Activated T-cell treated with anti-CD3 and anti-CD28 coated beads, Interleukin-2, amount 50 U/mL, for 72 hours (primary cell): ENCODE data around the gene MFSD6. TPM values are rescaled to one million over a fixed set of nuclear protein-coding genes. Genes with fewer than 3 reads are reported as not detected.
A peak's percentile ranks its signal among the peaks of the same experiment; 100 is the strongest.

Source experiments
- ATAC-seq, 2 donors: fragments of 150-1000 bp; cut with Tn5 transposase; replicated peaks in 1 of 2; 2 replicates each; pipeline ENCODE4 v1.10.0; 2021; ENCODE audit warnings: moderate library complexity in 2 of 2, mild to moderate bottlenecking in 1 of 2
- DNase-seq, 2 donors: peaks; one replicate each; pipeline ENCODE4 v3.0.0; 2021 to 2022; ENCODE audit warnings: mixed read lengths in 1 of 2
- H3K27ac Mint-ChIP-seq: one replicate; pipeline ENCODE4 v1.8.0; 2022; ENCODE audit warnings: mild to moderate bottlenecking, moderate library complexity, mixed read lengths
- H3K27me3 Mint-ChIP-seq: one replicate; pipeline ENCODE4 v1.8.0; 2022; ENCODE audit warnings: low read depth, mixed read lengths
- H3K36me3 Mint-ChIP-seq, 2 donors: one replicate each; pipeline ENCODE4 v1.8.0; 2022; ENCODE audit warnings: mixed read lengths in 2 of 2, mild to moderate bottlenecking in 1 of 2; ENCODE audit not compliant: insufficient read depth in 2 of 2
- H3K4me1 Mint-ChIP-seq: one replicate; pipeline ENCODE4 v1.8.0; 2022; ENCODE audit warnings: low read depth, mixed read lengths
- H3K4me3 Mint-ChIP-seq, 2 donors: one replicate each; pipeline ENCODE4 v1.8.0; 2022; ENCODE audit warnings: mild to moderate bottlenecking in 2 of 2, mixed read lengths in 2 of 2, moderate library complexity in 2 of 2
- H3K9me3 Mint-ChIP-seq, 2 donors: one replicate each; pipeline ENCODE4 v1.8.0; 2022; ENCODE audit warnings: mixed read lengths in 2 of 2
- total RNA-seq, 2 donors: library from RNA; stranded (reverse); gene quantifications; one replicate each; pipeline ENCODE4 v1.2.3, GENCODE V29; 2022

The MFSD6 gene
- total RNA-seq, 2 donors from 2014 or later: 51.9 to 57.8 TPM

DNA sequence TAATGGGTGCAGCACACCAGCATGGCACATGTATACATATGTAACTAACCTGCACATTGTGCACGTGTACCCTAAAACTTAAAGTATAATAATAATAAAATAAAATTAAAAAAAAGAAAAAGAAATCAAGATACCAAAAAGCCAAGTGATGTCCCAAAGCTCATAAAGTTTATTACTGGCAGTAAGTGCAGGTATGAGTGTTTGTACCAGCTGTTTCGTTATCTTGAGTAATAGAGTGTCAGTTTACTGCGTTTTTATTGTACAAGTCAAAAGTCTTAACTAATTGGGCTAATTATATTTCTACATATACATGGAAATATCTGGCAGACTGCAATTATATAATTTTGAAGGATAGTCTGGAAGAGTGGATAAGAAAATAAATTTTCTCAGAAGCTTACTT is 41.8 kb downstream of the MFSD6 start:
- peaks cover 37% of the 10 kb centered on the region for H3K4me1 Mint-ChIP-seq
- no peak for DNase-seq
- H3K27ac Mint-ChIP-seq: no peak overlapping the region
- no peak overlapping the region for H3K4me3 Mint-ChIP-seq
- H3K9me3 Mint-ChIP-seq: no peaks in the 10 kb centered on the region
- H3K27me3 Mint-ChIP-seq: no peaks in the 10 kb centered on the region
- no peaks in the 10 kb centered on the region for H3K36me3 Mint-ChIP-seq
- no peak for ATAC-seq

DNA sequence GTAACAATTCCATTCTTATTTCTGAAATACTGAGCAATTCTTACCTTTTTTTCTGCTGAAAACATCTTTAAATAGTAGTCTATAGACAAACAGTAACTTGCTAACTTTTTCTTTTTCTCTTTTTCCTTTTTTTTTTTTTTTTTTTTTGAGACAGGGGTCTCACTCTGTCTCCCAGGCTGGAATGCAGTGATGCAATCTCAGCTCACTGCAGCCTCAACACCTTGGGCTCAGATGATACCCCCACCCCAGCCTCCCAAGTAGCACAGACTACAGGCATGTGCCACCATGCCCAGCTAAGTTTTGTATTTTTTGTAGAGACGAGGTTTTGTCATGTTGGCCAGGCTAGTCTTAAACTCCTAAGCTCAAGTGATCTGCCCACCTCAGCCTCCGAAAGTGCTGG is 42.2 kb downstream of the MFSD6 start:
- H3K4me1 Mint-ChIP-seq: peaks cover 32% of the 10 kb centered on the region
- ATAC-seq: no peak
- no peaks in the 10 kb centered on the region for H3K36me3 Mint-ChIP-seq
- no peaks in the 10 kb centered on the region for H3K9me3 Mint-ChIP-seq
- no peaks in the 10 kb centered on the region for H3K27me3 Mint-ChIP-seq
- no peak for DNase-seq
- H3K4me3 Mint-ChIP-seq: no peak overlapping the region
- no peak overlapping the region for H3K27ac Mint-ChIP-seq

DNA sequence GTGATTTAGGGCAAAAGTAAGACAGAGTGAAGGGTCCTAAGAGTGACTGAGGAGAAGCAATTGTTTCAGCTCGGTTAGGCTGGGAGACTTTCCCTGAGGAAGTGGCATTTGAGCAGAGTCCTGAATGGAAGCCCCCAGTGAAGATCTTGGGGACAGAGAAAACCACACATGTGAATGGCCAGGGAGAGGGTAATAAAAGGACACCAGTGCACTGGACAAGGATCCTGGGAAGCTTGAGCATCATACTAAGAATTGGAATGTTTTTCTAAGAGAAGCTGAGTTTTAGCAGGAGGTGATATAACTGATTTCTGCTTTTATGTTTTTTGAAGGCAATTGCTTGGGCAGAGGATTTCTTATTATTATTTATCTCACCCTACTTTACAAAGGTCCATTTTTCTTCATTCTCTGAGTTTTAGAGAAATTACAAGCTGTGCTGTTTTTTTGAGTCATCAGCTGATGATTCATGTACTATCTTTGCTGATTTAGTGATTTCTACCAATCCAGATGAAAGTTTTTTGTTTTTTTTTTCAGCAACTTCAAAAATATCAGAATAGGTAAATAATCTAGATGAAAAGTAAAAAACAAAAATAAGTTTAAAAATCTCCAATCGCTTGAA is 43.5 kb downstream of the MFSD6 start:
- peaks cover 0 to 3% of the 10 kb centered on the region in 2 donors for H3K36me3 Mint-ChIP-seq

DNA sequence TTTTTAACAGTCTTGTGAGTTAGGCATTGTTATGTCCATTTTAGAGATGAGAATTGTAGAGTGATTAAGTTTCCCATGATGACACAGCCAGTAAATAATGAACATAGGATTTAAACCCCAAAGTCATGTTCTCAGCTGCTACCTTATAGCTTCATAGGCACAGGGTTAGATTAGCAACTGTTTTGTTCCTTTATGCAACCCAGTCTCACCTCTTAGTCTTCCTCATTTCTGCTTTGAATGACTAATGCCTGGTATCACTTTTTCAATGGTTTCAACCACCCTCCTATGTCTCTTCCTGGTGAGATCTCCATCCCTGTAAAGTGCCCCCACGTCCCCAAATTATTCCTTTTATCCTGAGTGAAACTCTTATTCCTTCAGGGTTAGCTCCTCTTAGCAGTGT is 44.3 kb downstream of the MFSD6 start:
- peak overlapping the region; percentile 5 for H3K27ac Mint-ChIP-seq
- peaks cover 22% of the 10 kb centered on the region for H3K4me1 Mint-ChIP-seq
- no peak overlapping the region for H3K4me3 Mint-ChIP-seq
- peaks cover 0 to 8% of the 10 kb centered on the region in 2 donors for H3K36me3 Mint-ChIP-seq
- H3K9me3 Mint-ChIP-seq: no peaks in the 10 kb centered on the region
- no peaks in the 10 kb centered on the region for H3K27me3 Mint-ChIP-seq
- peak; percentile 66 to 81 for ATAC-seq
- no peak for DNase-seq

More for the DNA sequence above, 43.5 kb downstream of the MFSD6 start:
- DNase-seq (no peak), ATAC-seq (no peak)
- peak overlapping the region in 1 of 2 donors; percentile 1 for H3K4me3 Mint-ChIP-seq
- no peaks in the 10 kb centered on the region for H3K27me3 Mint-ChIP-seq
- H3K27ac Mint-ChIP-seq: peak overlapping the region; percentile 1
- H3K4me1 Mint-ChIP-seq: peaks cover 26% of the 10 kb centered on the region
- H3K9me3 Mint-ChIP-seq: no peaks in the 10 kb centered on the region

DNA sequence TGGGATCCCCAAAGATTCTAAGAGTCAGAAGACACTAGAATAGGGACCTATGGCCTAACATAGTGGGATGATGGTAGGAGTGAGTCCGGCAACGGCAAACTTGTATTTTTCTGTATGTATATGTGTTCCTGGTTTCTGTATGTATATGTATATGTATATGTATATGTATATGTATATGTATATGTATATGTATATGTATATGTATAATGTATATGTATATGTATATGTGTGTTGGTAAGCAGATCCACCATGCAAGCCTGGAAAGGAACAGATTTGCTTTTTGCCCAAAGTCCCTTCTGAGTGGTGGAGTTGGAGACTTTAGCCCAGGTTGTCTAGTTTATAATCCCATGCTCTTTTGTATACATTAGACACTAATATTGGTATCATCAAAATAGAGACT is 46.6 kb downstream of the MFSD6 start:
- Mint-ChIP-seq H3K27me3 (no peaks in the 10 kb centered on the region), H3K9me3 (peaks cover 0 to 1% of the 10 kb centered on the region in 2 donors), H3K4me3 (no peak overlapping the region), H3K4me1 (peaks cover 33% of the 10 kb centered on the region), H3K27ac (no peak overlapping the region), H3K36me3 (peaks cover 2 to 8% of the 10 kb centered on the region in 2 donors)
- ATAC-seq (no peak), DNase-seq (no peak)

DNA sequence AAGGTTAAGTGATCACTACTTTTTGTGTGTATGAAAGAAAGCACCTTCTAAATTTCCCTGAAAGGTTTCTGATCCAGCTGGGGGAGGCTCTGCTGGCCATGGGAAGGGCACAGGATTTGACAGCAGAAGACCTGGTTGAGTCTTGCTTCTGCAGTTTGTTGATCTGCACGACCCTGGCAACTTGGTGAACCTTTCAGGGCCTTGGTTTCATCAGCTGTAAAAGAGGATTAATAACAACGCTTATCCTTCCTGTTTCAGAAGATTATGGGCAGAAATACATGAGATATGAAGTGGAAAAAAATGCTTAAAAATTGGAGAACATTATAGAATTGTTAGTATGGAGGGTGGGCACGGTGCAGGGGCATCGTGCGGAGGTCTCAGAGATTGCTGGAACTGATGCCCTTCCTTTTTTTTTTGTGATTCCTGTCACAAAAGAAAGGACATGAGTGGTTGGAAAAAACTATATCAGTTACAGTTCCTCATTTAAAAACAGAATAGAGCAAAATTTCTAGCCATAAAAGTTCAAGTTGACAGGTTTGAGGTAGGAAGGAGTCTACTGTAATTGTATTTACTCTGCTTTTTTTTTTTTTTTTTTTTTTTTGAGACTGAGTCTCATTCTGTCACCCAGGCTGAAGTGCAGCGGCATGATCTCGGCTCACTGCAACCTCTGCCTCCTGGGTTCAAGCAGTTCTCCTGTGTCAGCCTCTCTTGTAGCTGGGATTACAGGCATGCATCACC is 47.4 kb downstream of the MFSD6 start:
- Mint-ChIP-seq H3K4me3 (no peak overlapping the region), H3K4me1 (peaks cover 37% of the 10 kb centered on the region), H3K36me3 (peaks cover 2 to 8% of the 10 kb centered on the region in 2 donors), H3K9me3 (peaks cover 0 to 1% of the 10 kb centered on the region in 2 donors), H3K27ac (no peak overlapping the region), H3K27me3 (no peaks in the 10 kb centered on the region)
- DNase-seq (no peak), ATAC-seq (no peak)

DNA sequence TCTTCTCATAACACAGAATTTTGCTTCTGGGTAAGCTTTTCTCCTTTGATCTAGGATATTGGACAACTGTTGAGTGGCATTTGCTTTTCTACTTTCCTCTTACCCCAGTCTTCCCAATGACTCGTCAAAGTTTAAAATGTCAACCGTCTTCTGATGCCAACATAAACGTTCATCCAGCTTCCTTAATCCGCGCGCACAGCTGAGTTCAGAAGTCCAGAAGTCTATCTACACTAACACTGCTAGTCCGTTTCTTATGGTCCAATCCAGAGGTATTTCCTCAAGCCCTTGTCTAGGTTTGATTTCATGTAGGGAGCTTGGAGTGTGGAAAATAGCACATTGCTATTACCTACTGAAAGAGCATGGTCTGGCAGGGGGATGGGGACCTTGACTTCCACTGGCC is 48.7 kb downstream of the MFSD6 start:
- no peak overlapping the region for H3K4me3 Mint-ChIP-seq
- peaks cover 2 to 8% of the 10 kb centered on the region in 2 donors for H3K36me3 Mint-ChIP-seq
- H3K27ac Mint-ChIP-seq: no peak overlapping the region
- H3K4me1 Mint-ChIP-seq: peaks cover 33% of the 10 kb centered on the region
- H3K27me3 Mint-ChIP-seq: no peaks in the 10 kb centered on the region
- DNase-seq (no peak), ATAC-seq (no peak)
- H3K9me3 Mint-ChIP-seq: peaks cover 0 to 1% of the 10 kb centered on the region in 2 donors

DNA sequence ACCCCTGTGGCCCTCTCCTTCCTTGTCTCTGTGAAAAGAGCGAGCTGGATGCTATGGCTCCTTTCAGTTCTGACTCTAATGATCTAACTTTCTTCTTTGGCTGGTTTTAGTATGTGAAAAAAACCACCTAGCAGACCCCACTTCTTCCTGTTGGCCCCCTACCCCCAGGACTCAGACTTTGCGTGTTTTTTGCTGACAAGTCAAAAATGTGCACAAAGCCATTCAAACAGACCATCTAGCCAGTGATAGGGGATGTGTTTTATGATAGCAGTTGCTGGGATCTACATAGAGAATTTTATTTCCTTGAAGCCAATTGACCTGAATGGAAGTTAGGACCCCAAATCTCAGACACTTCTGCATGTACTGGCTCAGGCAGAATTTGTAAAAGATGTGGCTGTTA is 49.1 kb downstream of the MFSD6 start:
- Mint-ChIP-seq H3K27me3 (no peaks in the 10 kb centered on the region), H3K9me3 (peaks cover 0 to 1% of the 10 kb centered on the region in 2 donors), H3K27ac (no peak overlapping the region), H3K36me3 (peaks cover 2 to 8% of the 10 kb centered on the region in 2 donors), H3K4me1 (peaks cover 29% of the 10 kb centered on the region), H3K4me3 (no peak overlapping the region)
- DNase-seq: no peak
- ATAC-seq: no peak

DNA sequence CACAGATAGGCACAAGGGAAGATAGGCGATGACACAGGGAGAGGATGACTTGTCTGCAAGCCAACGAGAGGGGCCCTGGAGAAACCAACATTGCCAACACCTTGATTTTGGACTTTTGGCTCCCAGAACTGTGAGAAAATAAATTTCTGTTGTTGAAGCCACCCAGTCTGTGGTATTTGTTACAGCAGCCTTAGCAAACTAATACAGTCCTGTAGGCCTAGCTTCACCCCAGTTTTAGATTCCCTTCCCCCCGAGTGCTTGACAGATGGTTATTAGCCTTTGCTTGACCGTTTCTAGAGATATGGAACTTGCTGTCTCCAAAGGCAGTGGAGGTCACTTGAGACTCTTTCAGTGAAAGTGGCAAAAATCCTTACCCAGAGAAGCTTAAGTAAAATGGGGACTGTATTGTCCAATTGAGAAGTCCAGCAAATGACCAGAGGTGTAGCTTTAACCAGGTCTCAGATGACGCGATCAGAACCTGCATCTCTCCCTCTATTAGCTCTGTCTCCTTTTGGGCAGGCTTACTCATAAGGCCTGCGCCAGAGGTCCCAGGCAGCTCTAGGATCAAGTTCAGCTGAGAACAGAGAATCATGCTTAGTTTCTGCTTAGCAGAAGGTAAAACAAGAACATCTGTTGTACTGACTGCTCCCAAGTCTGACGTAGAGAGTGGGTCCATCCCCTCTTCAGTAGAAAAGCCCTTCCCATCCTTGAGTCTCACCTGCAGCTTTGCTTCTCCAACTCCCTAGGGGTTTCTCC is 50.4 kb downstream of the MFSD6 start:
- Mint-ChIP-seq H3K27me3 (no peaks in the 10 kb centered on the region), H3K4me3 (no peak overlapping the region), H3K4me1 (peaks cover 23% of the 10 kb centered on the region), H3K9me3 (peaks cover 0 to 1% of the 10 kb centered on the region in 2 donors), H3K36me3 (peaks cover 2 to 8% of the 10 kb centered on the region in 2 donors), H3K27ac (no peak overlapping the region)
- DNase-seq: no peak
- no peak for ATAC-seq

DNA sequence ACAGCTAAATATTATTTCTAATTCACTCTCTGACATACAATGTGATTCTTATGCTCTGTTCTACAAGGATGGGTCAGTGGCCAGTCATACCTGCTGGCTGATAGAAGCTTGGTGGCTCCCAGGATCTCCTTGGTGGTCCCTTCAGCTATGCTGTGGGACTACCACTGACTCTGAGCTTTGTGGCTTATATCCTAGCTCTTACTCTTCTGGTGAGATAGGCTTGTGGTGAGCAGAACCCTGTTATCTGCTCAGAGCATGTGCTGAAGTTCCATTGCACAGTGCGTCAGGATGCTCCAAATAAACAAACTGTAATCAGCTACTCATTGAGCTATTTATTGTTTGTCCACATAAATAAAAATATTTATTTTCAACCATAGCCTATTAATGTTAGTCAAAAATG is 51.7 kb downstream of the MFSD6 start:
- H3K27me3 Mint-ChIP-seq: no peaks in the 10 kb centered on the region
- no peak overlapping the region for H3K4me3 Mint-ChIP-seq
- H3K27ac Mint-ChIP-seq: no peak overlapping the region
- H3K36me3 Mint-ChIP-seq: peaks cover 2 to 8% of the 10 kb centered on the region in 2 donors
- DNase-seq (no peak), ATAC-seq (no peak)
- H3K4me1 Mint-ChIP-seq: peaks cover 33% of the 10 kb centered on the region
- peaks cover 0 to 1% of the 10 kb centered on the region in 2 donors for H3K9me3 Mint-ChIP-seq

DNA sequence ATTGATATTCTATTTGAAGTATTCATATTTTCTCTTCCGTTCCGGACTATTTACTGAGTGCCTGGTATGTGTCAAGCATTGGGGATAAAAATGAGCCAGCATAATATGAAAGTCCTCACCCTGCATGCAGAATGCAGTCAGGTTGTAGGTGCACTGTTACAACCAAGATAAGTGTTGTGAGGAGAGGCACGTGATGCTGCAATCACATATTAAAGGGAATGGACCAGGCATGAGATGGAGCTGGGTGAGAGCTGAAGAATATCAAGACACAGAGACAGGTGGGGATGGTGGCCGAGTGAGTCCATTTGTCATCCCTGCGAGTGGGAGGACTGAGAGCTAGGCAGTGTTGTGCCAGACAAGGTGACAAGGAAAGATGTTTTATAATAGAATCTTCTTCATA is 52.3 kb downstream of the MFSD6 start:
- Mint-ChIP-seq H3K4me3 (no peak overlapping the region), H3K4me1 (peaks cover 39% of the 10 kb centered on the region), H3K27ac (no peak overlapping the region), H3K9me3 (peaks cover 0 to 1% of the 10 kb centered on the region in 2 donors), H3K36me3 (peaks cover 2 to 7% of the 10 kb centered on the region in 2 donors), H3K27me3 (no peaks in the 10 kb centered on the region)
- DNase-seq: no peak
- no peak for ATAC-seq

DNA sequence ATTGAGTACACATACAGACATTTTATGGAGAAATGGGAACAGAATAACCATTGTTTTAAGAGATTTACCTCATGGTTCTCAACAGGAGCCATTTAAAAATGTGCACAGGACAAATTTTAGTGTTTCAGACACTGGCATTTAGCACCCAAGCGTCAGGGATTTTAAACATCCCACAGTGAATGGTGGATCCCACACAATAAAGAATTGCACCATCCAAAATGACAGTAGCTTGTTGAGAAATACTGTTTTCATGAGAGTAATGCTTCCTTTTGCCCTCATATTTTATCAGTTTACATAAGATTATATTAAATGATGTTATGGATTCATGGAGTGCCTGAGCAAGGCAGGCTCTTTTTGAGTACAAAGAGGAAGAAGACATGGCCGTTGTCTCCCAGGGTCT is 54.0 kb downstream of the MFSD6 start:
- Mint-ChIP-seq H3K27me3 (no peaks in the 10 kb centered on the region), H3K4me1 (peaks cover 46% of the 10 kb centered on the region), H3K27ac (no peak overlapping the region), H3K36me3 (peaks cover under 1 to 2% of the 10 kb centered on the region in 2 donors), H3K4me3 (no peak overlapping the region), H3K9me3 (peaks cover 0 to 1% of the 10 kb centered on the region in 2 donors)
- DNase-seq: no peak
- no peak for ATAC-seq

DNA sequence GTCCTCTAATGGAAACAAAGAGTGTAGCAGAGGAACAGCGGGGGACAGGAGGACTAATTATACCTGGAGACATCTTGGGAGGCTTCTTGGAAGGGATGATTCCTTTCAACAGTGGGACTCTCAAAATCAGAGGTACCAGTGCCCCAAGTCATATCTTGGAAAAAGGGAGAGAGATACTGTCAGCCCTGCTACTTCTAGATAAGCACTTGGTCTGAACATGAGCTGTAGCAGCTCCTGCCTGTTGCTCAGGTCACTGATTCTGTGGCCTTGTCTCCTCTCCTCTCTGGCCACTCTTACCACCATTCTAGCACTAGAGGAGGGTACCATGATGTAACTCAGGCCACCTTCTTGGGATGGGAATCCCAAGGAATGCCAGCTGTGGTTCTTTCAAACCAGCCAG is 54.5 kb downstream of the MFSD6 start:
- no peak for ATAC-seq
- H3K4me3 Mint-ChIP-seq: no peak overlapping the region
- peaks cover 50% of the 10 kb centered on the region for H3K4me1 Mint-ChIP-seq
- H3K27ac Mint-ChIP-seq: no peak overlapping the region
- no peak for DNase-seq
- H3K9me3 Mint-ChIP-seq: peaks cover 0 to 1% of the 10 kb centered on the region in 2 donors
- H3K36me3 Mint-ChIP-seq: peaks cover 0 to 2% of the 10 kb centered on the region in 2 donors
- H3K27me3 Mint-ChIP-seq: no peaks in the 10 kb centered on the region
